GM18867 (cell line): Measurements from ENCODE around the gene ELP4.
A peak's percentile ranks its signal among the peaks of the same experiment; 100 is the strongest.
"Not testable (repeated sequence)": the region's sequence is repeated elsewhere in the genome, so short reads cannot be mapped to it uniquely, and the experiment has no call there.

Experiments
- ATAC-seq: cut with Tn5 transposase; IDR thresholded peaks from one replicate; pipeline ENCODE4 v1.9.1; 2021; ENCODE audit warnings: mild to moderate bottlenecking, moderate library complexity; ENCODE audit not compliant: unreplicated experiment

ELP4 gene

DNA sequence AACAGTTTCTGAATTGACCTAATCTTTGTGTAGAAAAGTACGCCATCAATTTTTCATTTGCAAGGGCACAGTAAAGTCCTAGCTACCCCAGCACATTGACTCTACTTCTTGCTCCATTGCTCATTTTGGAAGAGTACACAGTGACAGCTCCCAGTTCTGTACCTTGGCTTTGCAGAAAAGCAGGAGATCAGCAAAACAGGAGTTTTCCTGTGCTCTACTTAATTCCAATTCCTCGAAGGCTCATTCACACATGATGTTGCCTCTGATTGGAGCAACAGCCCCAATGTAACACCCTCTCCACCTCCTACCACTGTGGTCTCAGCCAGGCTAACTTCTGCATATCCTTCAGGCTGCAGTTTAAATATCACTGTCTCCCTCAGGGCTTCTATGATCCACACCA, 182.9 kb downstream of the ELP4 start:
- ATAC-seq, result no peak

DNA sequence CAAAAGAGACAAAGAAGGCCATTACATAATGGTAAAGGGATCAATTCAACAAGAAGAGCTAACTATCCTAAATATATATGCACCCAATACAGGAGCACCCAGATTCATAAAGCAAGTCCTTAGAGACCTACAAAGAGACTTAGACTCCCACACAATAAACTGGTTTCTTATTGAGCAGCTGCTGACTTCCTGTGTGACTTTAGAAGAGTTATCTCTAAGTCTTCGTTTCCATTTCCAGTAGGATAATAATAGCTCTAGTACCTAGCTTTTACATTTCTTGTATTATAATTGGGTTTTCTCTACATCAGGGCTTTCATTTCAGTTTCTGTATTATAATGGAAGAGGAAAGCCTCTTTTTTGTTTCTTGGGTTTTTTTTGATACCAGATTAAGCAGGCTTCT, 187.5 kb downstream of the ELP4 start:
- ATAC-seq, result peak; percentile 99

DNA sequence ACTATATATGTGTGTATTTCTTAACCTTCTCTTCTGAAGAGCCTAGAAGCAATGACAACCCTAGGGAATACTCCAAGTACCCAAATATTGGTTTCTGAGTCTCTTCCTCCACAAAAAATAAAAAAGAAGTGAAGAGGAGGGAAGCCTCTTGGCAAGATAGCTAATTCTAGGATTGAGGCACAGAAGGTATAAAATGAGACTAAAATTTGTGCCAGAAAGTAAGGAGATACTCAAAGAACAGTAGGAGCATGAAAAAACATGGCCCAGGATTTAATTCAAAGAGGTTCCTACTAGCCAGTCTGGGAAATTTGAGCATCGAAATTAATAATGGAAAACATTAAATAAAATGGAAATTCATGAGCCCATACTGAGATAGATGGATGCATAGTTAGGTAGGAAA, 189.5 kb downstream of the ELP4 start:
- no peak for ATAC-seq

DNA sequence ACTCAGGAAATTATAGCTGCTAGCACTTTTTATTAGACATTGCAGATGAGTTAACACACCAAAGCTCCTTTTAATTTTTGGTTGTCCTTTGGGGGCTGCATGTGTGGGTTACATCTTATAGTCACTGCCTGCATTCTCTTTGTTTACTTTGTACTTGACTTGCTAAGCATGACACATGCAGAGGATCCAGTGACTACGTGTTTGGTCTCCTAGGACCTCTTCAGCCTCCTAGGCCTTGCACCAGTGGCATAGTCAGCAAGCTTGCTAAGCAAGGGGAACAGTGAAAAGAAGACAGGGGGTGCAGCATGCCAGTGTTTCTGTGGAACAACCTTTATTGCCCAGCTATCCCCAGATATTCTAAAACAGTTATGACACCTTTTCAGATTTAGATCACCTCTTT, 193.4 kb downstream of the ELP4 start:
- no peak for ATAC-seq

DNA sequence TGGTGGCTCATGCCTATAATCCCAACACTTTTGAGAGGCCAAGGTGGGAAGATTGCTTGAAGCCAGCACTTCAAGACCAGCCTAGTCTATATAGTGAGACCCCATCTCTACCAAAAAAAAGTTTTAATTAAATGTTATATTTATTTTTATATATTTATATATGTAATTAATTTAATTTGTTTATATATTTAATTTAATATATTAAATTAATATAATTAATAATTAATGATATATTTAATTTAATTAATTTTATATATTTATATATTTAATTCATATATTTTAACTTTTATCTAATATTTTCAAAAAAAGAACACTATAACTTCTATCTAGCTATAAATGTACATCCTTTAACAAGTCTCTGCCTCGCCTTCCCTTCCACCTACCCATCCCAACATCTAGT, 196.8 kb downstream of the ELP4 start:
- no peak for ATAC-seq

DNA sequence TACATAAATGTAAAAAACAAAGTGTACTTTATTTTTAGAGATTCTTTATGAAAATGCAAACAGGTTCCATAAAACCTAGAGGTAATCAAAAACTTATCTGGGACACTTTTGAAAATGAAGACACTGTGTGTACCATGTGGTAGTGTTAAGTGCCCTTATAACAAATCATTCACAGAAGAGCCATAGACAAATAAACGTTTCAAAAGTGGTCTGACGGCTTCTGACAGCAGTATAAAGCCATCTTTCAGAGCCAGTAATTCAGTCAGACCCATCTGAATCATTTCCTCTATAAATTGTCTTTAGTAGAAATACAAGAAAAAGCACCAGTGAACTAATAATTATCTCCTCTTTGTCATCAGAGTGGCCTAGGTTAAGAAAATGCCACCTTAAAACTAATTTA, 201.6 kb downstream of the ELP4 start:
- ATAC-seq, result no peak

DNA sequence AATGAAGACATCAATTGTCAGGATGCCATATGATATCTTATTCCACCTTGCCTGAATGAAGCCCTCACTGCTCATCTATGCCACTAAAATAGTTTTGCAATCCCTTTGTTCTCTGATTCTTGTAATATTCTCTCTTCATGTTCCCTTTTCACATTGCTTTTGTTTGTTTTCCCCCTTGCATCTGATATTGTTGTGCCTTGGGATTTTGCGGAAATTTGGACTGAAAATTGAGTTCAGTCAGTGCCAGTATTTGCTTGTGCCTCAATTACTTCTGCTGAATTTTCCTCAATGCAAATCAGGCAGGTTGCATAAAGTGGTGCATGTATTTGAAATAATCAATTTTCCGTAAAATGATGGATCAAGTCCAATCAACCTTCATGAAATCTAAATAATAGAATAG, 203.3 kb downstream of the ELP4 start:
- ATAC-seq, result no peak

DNA sequence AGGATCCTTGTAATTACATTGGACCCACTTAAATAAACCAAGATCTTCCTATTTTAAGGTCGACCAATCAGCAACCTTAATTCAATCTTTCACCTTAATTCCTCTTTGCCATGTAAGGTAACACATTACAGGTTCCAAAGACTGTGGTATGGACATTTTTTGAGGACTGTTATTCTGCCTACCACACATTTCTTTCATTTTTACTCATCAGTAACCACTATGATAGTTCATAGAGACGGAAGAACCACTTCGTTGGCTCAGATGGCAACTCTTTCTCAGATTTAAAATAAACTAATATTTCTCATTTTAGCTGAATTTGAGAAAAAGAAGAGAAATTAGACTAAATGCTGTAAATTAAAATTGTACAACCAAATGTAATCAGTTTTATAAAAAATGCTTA, 205.3 kb downstream of the ELP4 start:
- ATAC-seq, result peak; percentile 76

DNA sequence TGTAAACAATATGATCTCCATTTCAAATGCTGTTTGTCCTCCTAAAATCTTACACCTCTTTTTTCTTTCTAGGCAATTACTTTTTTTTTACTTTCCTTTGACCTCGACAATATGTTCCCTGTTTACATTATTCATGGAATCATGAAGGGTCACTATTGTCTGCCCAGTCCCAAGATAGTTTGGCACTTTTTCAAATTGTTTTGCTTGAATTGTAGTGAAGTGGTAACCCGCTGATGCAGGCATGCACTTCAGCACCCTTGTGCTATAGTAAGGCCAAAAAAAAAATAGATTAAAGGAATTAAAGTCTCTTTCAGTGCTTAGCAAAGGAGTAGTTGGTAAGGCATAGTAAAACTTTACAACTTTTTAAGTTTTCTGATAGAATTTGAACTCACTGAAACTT, 210.7 kb downstream of the ELP4 start:
- no peak for ATAC-seq

DNA sequence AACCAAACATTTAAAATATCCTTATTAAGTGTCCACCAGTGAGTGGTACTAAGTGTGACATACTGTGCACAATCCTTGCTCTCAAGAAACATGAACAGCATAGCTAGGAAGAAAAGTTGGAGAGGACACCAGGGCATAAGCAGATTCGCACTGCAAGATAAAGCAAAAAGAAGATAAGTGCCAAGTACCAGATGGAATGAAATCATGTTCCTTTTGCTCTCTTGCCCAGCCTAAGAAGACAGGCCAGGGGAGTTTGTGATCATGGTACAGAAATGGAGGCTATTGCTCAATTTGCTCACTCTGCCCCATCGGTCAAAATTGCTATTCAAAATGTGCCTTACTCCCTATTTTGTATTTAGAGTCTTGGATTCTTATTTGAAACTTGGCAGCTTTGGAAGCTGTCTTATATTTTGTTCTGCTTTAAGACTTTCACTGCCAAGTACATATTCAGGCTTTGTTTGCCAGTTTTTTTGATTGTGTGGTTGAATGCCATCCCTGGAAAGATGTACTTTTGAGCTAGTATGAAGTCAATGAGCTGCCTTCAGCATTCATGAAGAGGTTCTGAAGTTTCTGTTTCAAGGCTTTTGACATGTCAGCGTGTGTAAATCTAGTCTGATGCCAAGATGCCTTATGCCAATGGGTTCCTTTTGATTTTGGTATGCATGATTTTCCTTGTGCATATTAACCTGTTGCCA, 211.3 kb downstream of the ELP4 start:
- no peak for ATAC-seq

DNA sequence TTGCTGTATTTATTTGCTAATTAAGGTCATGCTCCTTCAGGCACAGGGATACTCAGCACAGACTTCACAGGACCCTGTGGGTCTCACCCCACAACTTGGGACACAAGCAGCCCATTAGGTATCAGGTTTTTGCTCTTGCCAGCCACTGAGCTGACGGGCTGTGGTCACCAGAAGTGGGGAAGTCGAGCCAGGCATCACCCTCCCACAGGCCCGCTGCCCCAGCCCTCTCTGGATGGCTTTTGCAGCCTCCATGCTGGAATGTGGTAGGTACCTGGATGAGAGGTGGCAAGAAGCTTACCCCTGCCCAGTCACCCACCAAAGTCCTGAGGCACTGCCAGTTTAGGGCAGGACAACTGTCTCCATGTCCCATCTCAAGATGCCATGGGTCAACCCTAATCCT, 213.2 kb downstream of the ELP4 start:
- ATAC-seq, result no peak

DNA sequence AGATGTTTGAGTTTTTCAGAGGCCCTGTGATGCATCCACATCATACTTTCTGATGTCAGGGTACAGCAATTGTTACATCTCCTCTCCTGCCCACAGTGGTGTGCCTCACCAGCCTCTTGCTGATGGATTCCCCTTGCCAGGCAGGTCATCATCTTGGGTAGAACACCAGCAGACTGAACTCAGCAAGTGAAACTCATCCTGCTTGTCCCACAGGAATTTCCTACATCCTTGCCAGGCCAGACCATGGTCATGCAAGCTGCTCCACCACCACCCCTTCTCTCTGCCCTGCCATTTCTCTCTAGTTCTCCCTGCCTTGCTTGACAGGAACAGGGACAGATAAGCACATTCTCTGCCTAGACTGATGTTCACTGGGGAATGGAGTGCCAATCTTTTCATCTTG, 215.6 kb downstream of the ELP4 start:
- no peak for ATAC-seq

DNA sequence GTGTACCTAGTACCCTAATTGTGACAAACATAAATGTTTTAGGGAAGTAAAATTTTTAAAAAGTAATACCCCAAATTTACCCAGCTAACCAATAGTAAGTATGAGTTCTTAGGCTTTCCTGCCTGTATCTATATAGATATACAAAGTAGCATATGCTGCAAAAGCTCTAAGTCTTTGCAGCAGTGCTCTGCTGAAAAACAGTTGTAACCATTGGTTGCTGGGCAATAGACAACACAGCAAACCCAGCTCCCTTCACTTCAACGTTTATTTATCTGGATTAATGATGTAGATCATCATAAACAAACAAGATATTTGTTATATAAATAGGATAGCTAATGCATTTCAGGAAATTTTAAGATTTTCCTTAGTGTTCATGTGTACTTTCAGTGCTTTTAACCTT, 218.9 kb downstream of the ELP4 start:
- no peak for ATAC-seq

DNA sequence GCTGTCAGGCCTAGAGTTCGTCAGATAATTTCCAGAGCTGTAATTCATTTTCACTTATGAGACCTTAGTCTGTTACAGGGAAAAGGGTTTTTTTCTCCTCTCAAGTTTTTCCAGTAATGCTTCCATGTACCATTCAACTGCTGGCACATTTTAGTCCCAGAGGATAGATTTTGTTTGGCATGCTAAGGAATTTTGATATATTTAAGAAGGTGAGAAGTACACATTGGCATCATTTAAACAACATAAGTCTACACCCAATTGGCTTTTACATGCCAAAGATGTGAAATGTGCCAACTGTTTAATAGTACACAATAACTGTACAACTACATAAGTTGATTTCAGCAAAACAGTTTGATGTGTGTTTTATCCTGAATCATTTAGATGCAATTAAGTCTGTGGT, 230.6 kb downstream of the ELP4 start:
- ATAC-seq, result no peak

DNA sequence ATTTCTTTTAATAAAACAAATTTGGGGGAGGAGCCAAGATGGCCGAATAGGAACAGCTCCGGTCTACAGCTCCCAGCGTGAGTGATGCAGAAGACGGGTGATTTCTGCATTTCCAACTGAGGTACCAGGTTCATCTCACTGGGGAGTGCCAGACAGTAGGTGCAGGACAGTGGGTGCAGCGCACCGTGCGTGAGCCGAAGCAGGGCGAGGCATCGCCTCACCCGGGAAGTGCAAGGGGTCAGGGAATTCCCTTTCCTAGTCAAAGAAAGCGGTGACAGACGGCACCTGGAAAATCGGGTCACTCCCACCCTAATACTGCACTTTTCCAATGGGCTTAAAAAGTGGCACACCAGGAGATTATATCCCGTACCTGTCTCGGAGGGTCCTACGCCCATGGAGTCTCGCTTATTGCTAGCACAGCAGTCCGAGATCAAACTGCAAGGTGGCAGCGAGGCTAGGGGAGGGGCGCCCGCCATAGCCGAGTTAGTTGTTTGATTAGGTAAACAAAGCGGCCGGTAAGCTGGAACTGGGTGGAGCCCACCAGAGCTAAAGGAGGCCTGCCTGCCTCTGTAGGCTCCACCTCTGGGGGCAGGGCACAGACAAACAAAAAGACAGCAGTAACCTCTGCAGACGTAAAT, 231.3 kb downstream of the ELP4 start:
- not testable (repeated sequence) for ATAC-seq

DNA sequence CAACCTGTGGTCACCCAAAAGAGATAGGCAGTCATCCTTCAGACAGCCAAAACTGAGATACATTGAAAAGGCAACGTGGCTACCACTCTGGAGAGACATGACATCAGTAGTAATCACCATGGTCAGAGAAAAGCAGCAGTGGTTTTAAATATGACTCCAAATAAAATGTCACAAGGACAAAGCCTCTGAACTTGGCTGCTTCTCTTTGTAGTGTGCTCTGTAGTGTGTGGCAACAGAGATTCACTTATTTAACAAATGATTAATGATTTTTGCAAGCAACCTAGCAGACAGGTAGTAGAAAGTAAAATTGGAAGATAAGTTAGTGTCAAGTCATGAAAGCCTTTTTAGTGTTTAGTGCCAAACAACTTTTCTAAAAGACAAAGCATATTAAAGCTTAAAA, 238.0 kb downstream of the ELP4 start:
- ATAC-seq, result no peak

DNA sequence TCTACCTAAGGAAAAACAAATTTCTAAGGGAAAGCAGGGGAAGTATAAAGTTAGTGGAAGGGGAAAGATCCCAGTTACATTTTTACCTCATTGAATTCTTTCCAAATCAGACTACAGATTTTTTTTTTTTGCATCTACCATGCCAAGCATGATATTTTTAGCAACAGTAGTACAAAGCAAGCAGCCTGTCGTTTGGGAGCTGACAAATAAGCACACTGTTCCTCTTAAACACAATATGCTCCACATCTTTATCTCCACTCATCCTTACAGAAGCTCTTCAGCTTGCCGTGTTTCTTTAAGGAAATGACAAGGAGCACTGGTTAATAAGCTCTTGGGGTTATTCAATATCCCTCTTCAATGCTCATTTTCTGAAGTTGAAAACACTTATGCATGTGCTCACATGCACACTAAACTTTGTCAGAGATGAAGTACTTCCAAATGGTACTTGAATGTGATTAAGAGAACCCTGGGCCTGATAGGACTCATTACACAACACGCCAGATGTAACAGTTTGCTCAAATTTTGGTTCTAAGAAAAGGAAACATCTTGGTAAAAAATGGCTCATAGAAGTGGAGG, 247.8 kb downstream of the ELP4 start:
- no peak for ATAC-seq

DNA sequence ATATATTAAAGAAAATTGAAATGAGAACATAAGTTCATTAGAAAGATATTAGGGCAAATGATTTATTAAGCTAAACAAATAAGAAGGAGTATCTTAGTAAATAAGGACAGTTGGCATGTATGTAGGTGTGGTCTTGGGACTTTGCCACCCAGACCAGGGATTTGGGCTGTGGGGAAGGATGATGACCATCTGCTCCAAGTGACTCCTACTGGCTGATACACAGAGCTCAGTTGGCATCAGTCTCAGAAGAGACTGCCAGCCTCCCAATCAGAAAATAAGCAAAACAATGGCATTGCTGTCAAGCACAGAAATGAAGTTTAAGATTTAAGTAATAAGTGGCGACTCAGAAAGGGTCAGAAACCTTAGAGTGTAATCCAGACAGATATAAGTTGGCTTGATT, 252.1 kb downstream of the ELP4 start:
- ATAC-seq, result no peak

DNA sequence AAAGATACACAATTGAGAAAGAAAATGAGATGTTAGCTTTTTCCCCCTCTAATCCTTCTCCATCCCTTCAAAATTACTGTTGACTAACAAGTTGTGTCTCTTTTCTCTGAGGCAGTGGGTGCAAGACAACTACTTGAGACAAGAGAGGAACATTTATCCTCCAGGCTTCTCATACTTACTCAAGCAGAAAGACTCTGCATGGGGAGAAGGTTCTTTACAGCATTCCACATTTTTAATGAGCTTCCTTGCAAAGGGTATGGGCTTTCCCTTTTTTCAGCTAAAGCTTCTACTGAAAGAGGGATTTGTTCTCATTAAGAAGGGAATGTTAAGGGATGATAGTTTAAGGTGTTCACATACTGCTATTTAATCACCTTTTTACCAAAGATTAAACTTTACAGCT, 253.7 kb downstream of the ELP4 start:
- ATAC-seq, result no peak

DNA sequence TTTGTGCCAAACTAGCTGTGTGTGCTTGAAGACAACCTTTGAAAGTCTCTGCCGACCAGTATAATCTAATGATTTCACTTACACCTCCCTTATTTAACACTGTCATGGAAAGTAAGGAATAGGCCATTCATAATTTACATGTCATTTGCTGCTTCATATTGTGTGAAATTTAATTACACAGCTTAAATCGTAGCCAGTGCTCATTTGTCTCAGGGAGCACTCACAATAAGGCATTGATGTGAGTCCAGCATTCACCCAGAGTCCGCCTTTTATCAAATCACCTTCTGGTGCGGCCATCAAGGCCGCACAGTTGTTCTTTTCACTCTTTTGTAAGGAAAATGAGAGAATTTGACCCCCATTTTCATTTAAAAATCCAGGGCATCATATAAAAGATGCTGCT, 254.7 kb downstream of the ELP4 start:
- no peak for ATAC-seq

DNA sequence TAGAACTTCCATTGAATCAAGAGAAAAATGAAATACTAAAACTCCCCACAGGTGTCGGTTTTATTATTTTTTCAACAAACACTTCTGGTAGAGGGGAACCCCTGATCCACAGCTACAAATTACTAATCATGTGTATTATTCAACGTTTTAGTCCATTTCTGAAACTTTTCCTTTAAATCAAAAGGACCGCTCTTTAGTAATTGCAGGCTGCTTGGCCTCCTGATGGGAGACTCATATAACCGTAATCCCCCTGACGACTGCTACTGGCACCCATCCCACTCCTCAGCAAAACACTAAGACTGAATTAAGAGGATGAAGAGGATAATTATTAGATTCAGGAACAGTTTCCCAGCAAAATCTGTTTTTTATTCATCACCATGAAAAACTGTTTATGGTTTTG, 255.2 kb downstream of the ELP4 start:
- ATAC-seq, result no peak

DNA sequence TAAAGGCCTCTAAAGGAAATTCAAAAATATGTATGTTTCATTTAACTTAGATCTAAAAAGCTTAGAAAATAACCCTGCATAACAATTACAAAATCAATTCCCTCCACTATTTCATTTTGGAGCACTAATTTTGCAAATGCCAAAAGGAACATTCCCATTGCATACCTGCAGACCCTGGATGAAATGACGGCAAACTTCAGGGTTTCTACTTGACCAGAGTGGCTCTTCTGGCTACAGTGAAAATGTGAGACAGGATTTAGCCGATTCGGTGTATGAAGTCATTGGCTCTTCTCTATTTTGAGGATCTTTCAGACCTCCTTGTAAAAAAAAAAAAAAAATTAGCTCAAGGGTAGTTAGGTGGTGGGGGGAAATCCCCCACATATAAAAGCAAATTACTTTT, 257.5 kb downstream of the ELP4 start:
- no peak for ATAC-seq

DNA sequence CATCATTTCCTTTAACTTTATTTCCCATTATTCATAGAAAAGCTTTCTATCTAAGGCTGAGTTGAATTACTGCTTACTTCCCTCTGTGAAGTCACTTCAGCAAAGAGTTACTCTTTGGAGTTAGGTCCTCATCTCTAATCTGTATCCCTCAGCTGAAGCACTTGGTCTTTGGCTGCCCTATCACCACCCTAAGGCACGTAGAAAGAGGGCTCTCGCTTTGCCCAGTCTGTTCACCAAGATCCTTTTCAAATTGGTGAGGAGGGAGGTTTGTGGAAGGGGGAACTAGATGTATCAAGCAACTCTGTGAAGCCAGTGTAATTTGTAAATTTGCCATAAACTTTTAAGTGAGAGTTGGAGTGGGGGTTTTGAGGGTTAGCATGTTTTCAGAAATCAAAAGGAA, 258.1 kb downstream of the ELP4 start:
- no peak for ATAC-seq
